Stimulated activated CD4-positive, alpha-beta T cell treated with anti-CD3 and anti-CD28 coated beads, Interleukin-1b, Interleukin-23, amount 100 ng/mL, for 24 hours (primary cell): ENCODE results near the gene RBMS3.
"Not testable (repeated sequence)": the region's sequence is repeated elsewhere in the genome, so short reads cannot be mapped to it uniquely, and the experiment has no call there.

Experiments used
- DNase-seq, 4 experiments: peaks; one replicate each; pipeline ENCODE4 v3.0.0-alpha.2; 2020; ENCODE audit warnings: low read depth in 4 of 4, low spot score in 1 of 4

Gene RBMS3

GRCh38 chr3:29760226-29760685, 479.4 kb downstream of the RBMS3 start:
- DNase-seq, result no peak

GRCh38 chr3:29761517-29761916, 480.6 kb downstream of the RBMS3 start:
- no peak for DNase-seq

GRCh38 chr3:29763115-29763514, 482.2 kb downstream of the RBMS3 start:
- no peak for DNase-seq

- no peak for DNase-seq
Observed at GRCh38 chr3:29764041-29764440, 483.2 kb downstream of the RBMS3 start.

- no peak for DNase-seq
Observed at GRCh38 chr3:29764603-29765254, 483.9 kb downstream of the RBMS3 start.

- no peak for DNase-seq
Observed at GRCh38 chr3:29771602-29772001, 490.7 kb downstream of the RBMS3 start.

GRCh38 chr3:29772436-29772835, 491.6 kb downstream of the RBMS3 start:
- DNase-seq, result no peak

GRCh38 chr3:29773481-29773880, 492.6 kb downstream of the RBMS3 start:
- no peak for DNase-seq

- DNase-seq, result no peak
Observed at GRCh38 chr3:29775340-29775739, 494.5 kb downstream of the RBMS3 start.

- DNase-seq, result no peak
Observed at GRCh38 chr3:29777869-29778268, 497.0 kb downstream of the RBMS3 start.

- no peak for DNase-seq
Observed at GRCh38 chr3:29789686-29790085, 508.8 kb downstream of the RBMS3 start.

GRCh38 chr3:29796808-29797207, 515.9 kb downstream of the RBMS3 start:
- DNase-seq, result no peak

- no peak for DNase-seq
Observed at GRCh38 chr3:29802057-29802456, 521.2 kb downstream of the RBMS3 start.

GRCh38 chr3:29804044-29804443, 523.2 kb downstream of the RBMS3 start:
- no peak for DNase-seq

GRCh38 chr3:29805757-29806156, 524.9 kb downstream of the RBMS3 start:
- no peak for DNase-seq

- not testable (repeated sequence) for DNase-seq
Observed at GRCh38 chr3:29808324-29808723, 527.5 kb downstream of the RBMS3 start.

- DNase-seq, result no peak
Observed at GRCh38 chr3:29822071-29822470, 541.2 kb downstream of the RBMS3 start.

GRCh38 chr3:29823233-29823632, 542.4 kb downstream of the RBMS3 start:
- DNase-seq, result no peak

- no peak for DNase-seq
Observed at GRCh38 chr3:29826712-29827111, 545.8 kb downstream of the RBMS3 start.

- no peak for DNase-seq
Observed at GRCh38 chr3:29827756-29828155, 546.9 kb downstream of the RBMS3 start.

GRCh38 chr3:29829340-29829739, 548.5 kb downstream of the RBMS3 start:
- DNase-seq, result no peak

GRCh38 chr3:29850641-29851040, 569.8 kb downstream of the RBMS3 start:
- DNase-seq, result no peak

GRCh38 chr3:29852767-29853166, 571.9 kb downstream of the RBMS3 start:
- DNase-seq, result no peak
